ENCODE results near the gene RAD21L1.

RAD21L1 gene

GRCh38 chr20:1304710-1305515 lies 79.1 kb downstream of the RAD21L1 start:
- no peaks in the 10 kb centered on the region for H3K79me1 ChIP-seq (ENCODE audit: low read length)
- H3K9ac ChIP-seq (ENCODE audit: low read length) = peak overlapping the region; percentile 41
- H3K79me2 ChIP-seq (ENCODE audit: control insufficient read depth, insufficient read depth, low read length, poor library complexity) = no peaks in the 10 kb centered on the region
- H4K12ac ChIP-seq (ENCODE audit: low read depth, low read length) = no peak overlapping the region
- no peak overlapping the region for H3K23ac ChIP-seq (ENCODE audit: low read length)
- H2BK12ac ChIP-seq (ENCODE audit: low read length) = no peak overlapping the region
- H3K14ac ChIP-seq (ENCODE audit: low read length) = no peak overlapping the region
- no peak overlapping the region for H2BK5ac ChIP-seq (ENCODE audit: low read depth, low read length, poor library complexity)
- H3K36me3 ChIP-seq (ENCODE audit: control insufficient read depth in 1 of 2, insufficient read depth in 2 of 2, low read length in 2 of 2) = no peaks in the 10 kb centered on the region
- H3K18ac ChIP-seq (ENCODE audit: low read length) = no peak overlapping the region
- H3K4me3 ChIP-seq (ENCODE audit: low read depth, low read length) = no peak overlapping the region
- H3K27ac ChIP-seq (ENCODE audit: low read depth, low read length) = no peak overlapping the region
- no peak overlapping the region for H3K4me2 ChIP-seq (ENCODE audit: low read length)
- DNase-seq = no peak
- no peak overlapping the region for H4K91ac ChIP-seq (ENCODE audit: low read depth, low read length)
- H2BK120ac ChIP-seq (ENCODE audit: insufficient read depth, low read length, poor library complexity) = no peak overlapping the region
- no peaks in the 10 kb centered on the region for H3K27me3 ChIP-seq (ENCODE audit: insufficient read depth, low read length)
- H2AK5ac ChIP-seq (ENCODE audit: low read length) = no peak overlapping the region
- H3K4me1 ChIP-seq (ENCODE audit: control insufficient read depth in 1 of 2, insufficient read depth in 2 of 2, low read length in 2 of 2) = no peaks in the 10 kb centered on the region
- no peak overlapping the region for H3K4ac ChIP-seq (ENCODE audit: low read depth, low read length)
- WGBS (ENCODE audit: extremely low coverage, insufficient coverage, insufficient read length) = no CpG with 5 or more reads among the region's 31 CpGs
- H4K8ac ChIP-seq (ENCODE audit: low read depth, low read length) = no peak overlapping the region
- H2AFZ ChIP-seq (ENCODE audit: insufficient read depth, low read length, poor library complexity) = no peak overlapping the region
- no peaks in the 10 kb centered on the region for H3K9me3 ChIP-seq (ENCODE audit: insufficient read depth, low read depth, low read length)

Measured in trophoblast cell (in vitro differentiated cells and primary cell).